Thoracic aorta (tissue), 2 donors: ENCODE data around the gene WNT11. TPM values are rescaled to one million over a fixed set of nuclear protein-coding genes. Genes with fewer than 3 reads are reported as not detected.

ENCODE experiments used
- ATAC-seq: fragments of 150-250 bp; one replicate; pipeline ENCODE4 v1.8.0; 2017; ENCODE audit warnings: low read depth; ENCODE audit not compliant: insufficient number of reproducible peaks, low FRiP score
- DNase-seq: peaks from one replicate; pipeline ENCODE4 v3.0.0-alpha.2; 2020; ENCODE audit warnings: low spot score
- H3K27ac ChIP-seq, 2 donors: fragments of 200-600 bp; sonication (generic); 1 replicate in 1 of 2; 2 replicates in 1 of 2; pipeline ENCODE4 v1.5.1; 2016; ENCODE audit warnings: mild to moderate bottlenecking in 2 of 2, moderate library complexity in 2 of 2
- H3K27me3 ChIP-seq: fragments of 200-600 bp; sonication (generic); replicated peaks from 2 replicates; pipeline ENCODE4 v1.6.0; 2016; ENCODE audit warnings: mild to moderate bottlenecking; ENCODE audit not compliant: insufficient read depth
- H3K36me3 ChIP-seq: fragments of 200-600 bp; sonication (generic); one replicate; pipeline ENCODE4 v1.5.1; 2016
- H3K4me1 ChIP-seq, 2 donors: fragments of 200-600 bp; sonication (generic); 1 replicate in 1 of 2; 2 replicates in 1 of 2; pipeline versions ENCODE4 v1.5.1 to v1.6.0; 2016; ENCODE audit warnings: low read depth in 2 of 2, mild to moderate bottlenecking in 1 of 2; ENCODE audit not compliant: control insufficient read depth in 1 of 2
- H3K4me3 ChIP-seq: fragments of 200-600 bp; sonication (generic); 2 replicates; pipeline ENCODE4 v1.5.1; 2016; ENCODE audit warnings: mild to moderate bottlenecking
- H3K9me3 ChIP-seq: fragments of 200-600 bp; sonication (generic); 2 replicates; pipeline ENCODE4 v1.5.1; 2016
- CTCF ChIP-seq: fragments of 200-600 bp; sonication (generic); IDR thresholded peaks from one replicate; pipeline ENCODE4 v1.5.1; 2019; ENCODE audit warnings: antibody characterized with exemption
- total RNA-seq, 2 donors: library from RNA; depleted of rRNA; stranded (reverse); fragments of >200 nt; gene quantifications; one replicate each; pipeline versions ENCODE4 v1.1.0 to v1.2.3, GENCODE V29; 2016

WNT11 gene
- total RNA-seq, 2 donors from 2014 or later = 12.0 to 35.1 TPM

- H3K27me3 ChIP-seq = no peaks in the 10 kb centered on the region
- peaks cover 4 to 5% of the 10 kb centered on the region in 2 donors for H3K4me1 ChIP-seq
- no peak overlapping the region for H3K4me3 ChIP-seq
- H3K9me3 ChIP-seq = no peaks in the 10 kb centered on the region
- H3K27ac ChIP-seq = no peak overlapping the region
- DNase-seq = no peak
- H3K36me3 ChIP-seq = no peaks in the 10 kb centered on the region
- ATAC-seq = no peak
- no peak for TF ChIP-seq CTCF
These were observed 40.0 kb downstream of the WNT11 start for GRCh38 chr11:76166314-76166713.

GRCh38 chr11:76164861-76165751, 41.2 kb downstream of the WNT11 start:
- H3K36me3 ChIP-seq = no peaks in the 10 kb centered on the region
- TF ChIP-seq CTCF = no peak
- no peak overlapping the region for H3K27ac ChIP-seq
- H3K4me1 ChIP-seq = peaks cover 4 to 7% of the 10 kb centered on the region in 2 donors
- H3K27me3 ChIP-seq = no peaks in the 10 kb centered on the region
- ATAC-seq = no peak
- H3K9me3 ChIP-seq = no peaks in the 10 kb centered on the region
- no peak for DNase-seq
- no peak overlapping the region for H3K4me3 ChIP-seq

GRCh38 chr11:76164081-76164480, 42.2 kb downstream of the WNT11 start:
- H3K9me3 ChIP-seq = no peaks in the 10 kb centered on the region
- no peak for ATAC-seq
- H3K36me3 ChIP-seq = no peaks in the 10 kb centered on the region
- H3K27me3 ChIP-seq = no peaks in the 10 kb centered on the region
- H3K4me3 ChIP-seq = no peak overlapping the region
- no peak for DNase-seq
- H3K27ac ChIP-seq = no peak overlapping the region
- no peak for TF ChIP-seq CTCF
- H3K4me1 ChIP-seq = peaks cover 4 to 7% of the 10 kb centered on the region in 2 donors

- TF ChIP-seq CTCF = no peak
- Histone ChIP-seq H3K9me3 (no peaks in the 10 kb centered on the region), H3K36me3 (no peaks in the 10 kb centered on the region), H3K4me1 (peaks cover 4 to 7% of the 10 kb centered on the region in 2 donors), H3K4me3 (no peak overlapping the region), H3K27me3 (no peaks in the 10 kb centered on the region), H3K27ac (no peak overlapping the region)
- ATAC-seq (no peak), DNase-seq (no peak)
These were observed 42.9 kb downstream of the WNT11 start for GRCh38 chr11:76163289-76163880.
